COR-L47 (cell line): Measurements from ENCODE around the gene WBP2.
A peak's percentile ranks its signal among the peaks of the same experiment; 100 is the strongest.

Experiments used
- DNase-seq: peaks from one replicate; lab custom pipeline; 2025; lab: John Stamatoyannopoulos, UW

WBP2 gene

GRCh38 chr17:75828076-75828400 lies 27.1 kb downstream of the WBP2 start:
- DNase-seq, result no peak

GRCh38 chr17:75827308-75828075 lies 27.6 kb downstream of the WBP2 start:
- peak; percentile 66 for DNase-seq

- DNase-seq, result no peak
Observed at GRCh38 chr17:75826561-75827307, 28.4 kb downstream of the WBP2 start.

GRCh38 chr17:75825748-75826370 lies 29.3 kb downstream of the WBP2 start:
- DNase-seq, result no peak

GRCh38 chr17:75825149-75825552 lies 30.0 kb downstream of the WBP2 start:
- no peak for DNase-seq

- DNase-seq, result no peak
Observed at GRCh38 chr17:75824666-75825065, 30.5 kb downstream of the WBP2 start.

GRCh38 chr17:75824050-75824552 lies 31.0 kb downstream of the WBP2 start:
- no peak for DNase-seq

- no peak for DNase-seq
Observed at GRCh38 chr17:75823257-75824041, 31.7 kb downstream of the WBP2 start.

- no peak for DNase-seq
Observed at GRCh38 chr17:75822800-75823166, 32.4 kb downstream of the WBP2 start.

- peak; percentile 68 for DNase-seq
Observed at GRCh38 chr17:75822119-75822799, 32.9 kb downstream of the WBP2 start.

GRCh38 chr17:75821552-75821951 lies 33.6 kb downstream of the WBP2 start:
- DNase-seq, result no peak

- no peak for DNase-seq
Observed at GRCh38 chr17:75820094-75821080, 34.7 kb downstream of the WBP2 start.

- no peak for DNase-seq
Observed at GRCh38 chr17:75819678-75820077, 35.5 kb downstream of the WBP2 start.

- no peak for DNase-seq
Observed at GRCh38 chr17:75819116-75819515, 36.0 kb downstream of the WBP2 start.

GRCh38 chr17:75818326-75818885 lies 36.7 kb downstream of the WBP2 start:
- DNase-seq, result no peak

- no peak for DNase-seq
Observed at GRCh38 chr17:75817571-75817970, 37.6 kb downstream of the WBP2 start.

- DNase-seq, result no peak
Observed at GRCh38 chr17:75816693-75817092, 38.4 kb downstream of the WBP2 start.

- no peak for DNase-seq
Observed at GRCh38 chr17:75815399-75815798, 39.7 kb downstream of the WBP2 start.

GRCh38 chr17:75814900-75815373 lies 40.2 kb downstream of the WBP2 start:
- DNase-seq, result no peak

- no peak for DNase-seq
Observed at GRCh38 chr17:75814021-75814395, 41.1 kb downstream of the WBP2 start.
